AG04449 (cell line): Measurements from ENCODE around the gene PPP3CB.

Experiments used
- CTCF ChIA-PET: fragments of 350-600 bp; formaldehyde crosslinking; extraction: SDS; loops from one replicate; lab custom pipeline; 2021; ENCODE audit warnings: antibody characterized with exemption; lab: Yijun Ruan, JAX
- POLR2A ChIA-PET: fragments of 400-600, 350-600 bp; formaldehyde crosslinking; extraction: SDS; loops from one replicate; lab custom pipeline; 2020; ENCODE audit warnings: antibody characterized with exemption, inconsistent platforms; lab: Yijun Ruan, JAX
- DNase-seq: peaks from one replicate; pipeline ENCODE4 v3.0.0-alpha.2; 2010; ENCODE audit warnings: low read depth, low spot score
- H3K4me3 ChIP-seq: 2 replicates; pipeline ENCODE4 v1.5.1; 2011; ENCODE audit warnings: low read depth, mild to moderate bottlenecking, control low read depth, low read length
- TF ChIP-seq, protein P1 (sequence below): IDR thresholded peaks from one replicate; pipeline ENCODE4 v1.5.1; 2011; ENCODE audit warnings: mild to moderate bottlenecking, moderate library complexity, low read length, control low read depth, inconsistent platforms; ENCODE audit not compliant: insufficient read depth; ENCODE audit errors: missing control alignments

The PPP3CB gene

DNA sequence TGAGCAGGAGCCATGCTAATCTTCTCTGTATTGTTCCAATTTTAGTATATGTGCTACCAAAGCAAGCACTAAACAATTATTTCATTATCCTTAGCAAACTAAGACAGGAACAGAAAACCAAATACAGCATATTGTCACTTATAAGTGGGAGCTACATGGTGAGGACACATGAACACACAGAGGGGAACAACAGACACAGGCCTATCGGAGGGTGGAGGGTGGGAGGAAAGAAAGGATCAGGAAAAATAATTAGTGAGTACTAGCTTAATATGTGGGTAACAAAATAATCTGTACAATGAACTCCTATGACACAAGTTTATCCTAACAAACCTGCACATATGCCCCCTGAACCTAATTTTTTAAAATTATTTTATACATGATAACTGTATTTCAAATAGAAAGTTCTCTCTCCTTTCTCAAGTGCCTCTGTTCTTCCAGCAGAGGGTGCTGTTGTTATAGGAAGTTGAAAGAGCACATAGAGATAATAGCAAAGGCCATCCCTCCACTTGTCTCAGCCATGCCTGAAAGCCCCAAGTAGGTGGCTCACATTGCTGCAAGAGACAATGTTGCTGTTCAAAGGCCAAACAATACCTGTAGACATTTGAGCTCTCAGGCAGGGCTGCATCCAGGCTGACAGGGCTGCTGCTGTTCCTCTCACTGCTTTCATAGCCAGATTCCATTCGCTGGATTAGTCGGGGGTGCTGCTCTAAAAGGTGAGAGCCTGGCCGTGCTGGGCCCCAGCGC, 33.4 kb upstream of the PPP3CB start:
- peak; percentile 47 for DNase-seq
- POLR2A ChIA-PET, result no interaction called here
- no peak overlapping the region for H3K4me3 ChIP-seq
- CTCF ChIA-PET, result interaction anchor here (0.7 to 7.0 kb wide), 45 partner anchors 9 to 336 kb away, joined by 3 to 560 read pairs (median 4); partner anchors contain the start of genes MYOZ1 and USP54
- TF ChIP-seq, protein P1, sequence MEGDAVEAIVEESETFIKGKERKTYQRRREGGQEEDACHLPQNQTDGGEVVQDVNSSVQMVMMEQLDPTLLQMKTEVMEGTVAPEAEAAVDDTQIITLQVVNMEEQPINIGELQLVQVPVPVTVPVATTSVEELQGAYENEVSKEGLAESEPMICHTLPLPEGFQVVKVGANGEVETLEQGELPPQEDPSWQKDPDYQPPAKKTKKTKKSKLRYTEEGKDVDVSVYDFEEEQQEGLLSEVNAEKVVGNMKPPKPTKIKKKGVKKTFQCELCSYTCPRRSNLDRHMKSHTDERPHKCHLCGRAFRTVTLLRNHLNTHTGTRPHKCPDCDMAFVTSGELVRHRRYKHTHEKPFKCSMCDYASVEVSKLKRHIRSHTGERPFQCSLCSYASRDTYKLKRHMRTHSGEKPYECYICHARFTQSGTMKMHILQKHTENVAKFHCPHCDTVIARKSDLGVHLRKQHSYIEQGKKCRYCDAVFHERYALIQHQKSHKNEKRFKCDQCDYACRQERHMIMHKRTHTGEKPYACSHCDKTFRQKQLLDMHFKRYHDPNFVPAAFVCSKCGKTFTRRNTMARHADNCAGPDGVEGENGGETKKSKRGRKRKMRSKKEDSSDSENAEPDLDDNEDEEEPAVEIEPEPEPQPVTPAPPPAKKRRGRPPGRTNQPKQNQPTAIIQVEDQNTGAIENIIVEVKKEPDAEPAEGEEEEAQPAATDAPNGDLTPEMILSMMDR, result peak; percentile 61

DNA sequence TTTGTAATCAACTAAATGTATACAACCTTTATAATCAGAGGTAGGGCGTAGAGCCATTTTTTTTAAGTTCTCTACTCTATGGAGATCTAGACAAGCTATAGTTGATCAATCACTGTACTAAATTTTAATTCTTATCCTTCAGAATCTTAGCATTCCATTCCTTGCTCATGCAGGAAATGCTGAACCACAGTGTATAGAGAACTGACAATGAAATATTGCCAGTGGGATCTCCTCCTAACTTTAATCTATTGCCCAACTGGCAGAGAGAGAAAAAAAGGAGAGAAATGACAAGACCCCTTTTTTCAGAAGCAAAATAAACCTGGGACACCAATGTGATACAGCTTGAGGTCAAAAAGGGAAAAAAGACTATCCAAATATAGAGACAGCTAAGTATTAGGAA, 26.4 kb upstream of the PPP3CB start:
- ChIA-PET POLR2A (no interaction called here), CTCF (interaction anchor here (6.2 kb wide), 1 partner anchor 122 kb away, joined by 61 read pairs; no protein-coding TSS in a partner anchor)
- no peak overlapping the region for H3K4me3 ChIP-seq
- DNase-seq, result no peak
- TF ChIP-seq, protein P1, result no peak

DNA sequence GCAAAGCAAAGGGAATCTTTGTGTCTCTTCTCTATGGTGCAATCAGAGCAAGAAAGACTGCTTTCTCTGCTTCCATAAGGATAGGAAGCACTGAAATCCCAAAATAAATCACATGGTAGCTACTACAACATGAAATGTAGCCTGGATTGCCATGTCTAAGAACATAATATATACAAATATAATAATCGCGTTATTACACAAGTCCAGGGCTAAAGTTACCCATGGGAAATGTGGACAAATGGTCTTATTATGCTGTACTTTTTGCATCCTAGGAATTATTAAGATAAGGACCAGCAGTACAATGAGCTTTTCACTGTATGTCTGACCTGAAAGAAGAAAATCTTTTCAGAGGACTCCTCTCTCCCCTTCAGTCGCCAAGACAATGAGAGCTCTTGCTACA, 23.5 kb upstream of the PPP3CB start:
- DNase-seq, result no peak
- TF ChIP-seq, protein P1, result no peak
- CTCF ChIA-PET, result interaction anchor here (0.6 to 6.2 kb wide), 3 partner anchors 7 to 125 kb away, joined by 3 to 61 read pairs (median 45); no protein-coding TSS in a partner anchor
- no peak overlapping the region for H3K4me3 ChIP-seq
- POLR2A ChIA-PET, result no interaction called here

DNA sequence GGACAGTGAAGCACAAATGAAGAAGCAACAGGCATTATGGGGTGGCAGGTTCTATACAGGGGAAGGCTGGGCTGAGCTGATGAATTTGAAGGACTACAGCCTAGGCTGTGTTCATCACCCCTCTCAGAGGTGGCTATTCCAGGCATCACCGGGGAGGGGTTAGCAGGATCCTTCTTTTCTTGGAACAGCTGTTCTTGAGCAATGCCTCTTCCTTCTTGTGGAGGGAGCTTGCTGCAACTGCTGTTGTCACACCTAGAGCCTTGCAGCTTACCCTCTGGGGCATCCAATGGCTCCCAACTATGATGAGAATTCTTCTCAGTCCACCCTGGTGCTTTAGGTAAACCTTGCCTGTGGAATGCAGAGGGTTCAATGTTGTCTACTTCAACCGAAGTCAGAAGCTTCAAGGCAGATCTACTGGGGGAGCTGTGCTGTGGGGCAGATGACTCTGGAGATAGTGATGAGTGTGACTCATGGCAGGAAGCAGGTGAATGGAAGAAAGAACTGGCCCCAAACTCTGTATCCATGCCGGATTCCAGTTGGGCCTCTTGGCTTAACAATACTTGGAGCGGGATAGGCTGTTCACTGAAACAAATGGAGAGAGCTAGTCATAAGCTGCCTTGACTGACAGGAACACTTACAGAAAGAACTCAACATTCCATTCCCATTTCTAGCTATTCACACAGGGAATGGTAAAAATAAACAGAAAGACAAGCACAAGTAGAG, 21.5 kb upstream of the PPP3CB start:
- CTCF ChIA-PET, result interaction anchor here (0.7 to 3.2 kb wide), 4 partner anchors 11 to 128 kb away, joined by 4 to 20 read pairs (median 10); no protein-coding TSS in a partner anchor
- TF ChIP-seq, protein P1, result no peak
- POLR2A ChIA-PET, result interaction anchor here (0.9 kb wide), 1 partner anchor 108 kb away, joined by 3 read pairs; no protein-coding TSS in a partner anchor

DNA sequence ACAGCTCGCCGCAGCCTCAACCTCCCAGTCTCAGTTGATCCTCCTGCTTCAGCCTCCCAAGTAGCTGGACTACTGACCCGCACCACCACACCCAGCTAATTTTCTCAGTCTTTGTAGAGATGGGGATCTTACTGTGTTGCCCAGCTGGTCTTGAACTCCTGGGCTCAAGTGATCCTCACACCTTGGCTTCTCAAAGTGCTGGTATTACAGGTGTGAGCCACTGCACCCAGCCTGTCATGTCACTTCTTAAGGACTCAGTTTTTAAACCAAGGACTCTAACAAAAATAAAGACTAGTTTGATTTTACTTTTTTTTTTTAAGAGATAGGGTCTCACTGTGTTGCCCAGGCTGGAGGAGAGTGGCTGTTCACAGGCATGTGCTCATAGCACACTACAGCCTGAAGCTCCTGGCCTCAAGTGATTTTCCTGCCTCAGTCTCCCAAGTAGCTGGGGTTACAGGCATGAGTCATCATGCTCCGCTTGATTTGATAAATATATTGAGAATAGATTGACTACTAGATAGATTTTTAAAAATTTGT, 16.5 kb upstream of the PPP3CB start:
- DNase-seq, result no peak
- no peak overlapping the region for H3K4me3 ChIP-seq
- POLR2A ChIA-PET, result no interaction called here
- CTCF ChIA-PET, result interaction anchor here (3.9 kb wide), 1 partner anchor 18 kb away, joined by 22 read pairs; no protein-coding TSS in a partner anchor
- TF ChIP-seq, protein P1, result no peak

More for the DNA sequence above, 21.5 kb upstream of the PPP3CB start:
- no peak for DNase-seq
- H3K4me3 ChIP-seq, result no peak overlapping the region
